Small intestine (tissue), 7 donors: ENCODE results near the gene MARCHF11. TPM values are rescaled to one million over a fixed set of nuclear protein-coding genes. Genes with fewer than 3 reads are reported as not detected.

Experiments used
- DNase-seq, 2 donors: peaks; one replicate each; pipeline versions ENCODE4 v3.0.0 to v3.0.0-alpha.2; 2013
- FAIRE-seq: peaks from 2 replicates; lab custom pipeline; 2012; peaks lifted over from hg19 to GRCh38; lab: Jason Lieb, UNC
- H3K27ac ChIP-seq, 3 donors: one replicate each; pipeline ENCODE4 v1.5.1; 2013; ENCODE audit warnings: low read length in 2 of 3, mild to moderate bottlenecking in 2 of 3, control low read depth in 1 of 3, inconsistent platforms in 1 of 3, low read depth in 1 of 3, moderate library complexity in 1 of 3
- H3K27me3 ChIP-seq, 3 donors: one replicate each; pipeline ENCODE4 v1.6.1; 2013; ENCODE audit warnings: low read length in 3 of 3, inconsistent platforms in 1 of 3; ENCODE audit not compliant: control insufficient read depth in 3 of 3, insufficient read depth in 3 of 3
- H3K36me3 ChIP-seq, 3 donors: one replicate each; pipeline ENCODE4 v1.6.1; 2013; ENCODE audit warnings: low read length in 3 of 3, inconsistent platforms in 1 of 3, low read depth in 1 of 3, mild to moderate bottlenecking in 1 of 3, moderate library complexity in 1 of 3; ENCODE audit not compliant: control insufficient read depth in 3 of 3, insufficient read depth in 2 of 3
- H3K4me1 ChIP-seq, 3 donors: one replicate each; pipeline ENCODE4 v1.6.1; 2013; ENCODE audit warnings: low read length in 2 of 3, inconsistent platforms in 1 of 3, low read depth in 1 of 3, mild to moderate bottlenecking in 1 of 3, moderate library complexity in 1 of 3; ENCODE audit not compliant: control insufficient read depth in 3 of 3, insufficient read depth in 2 of 3
- H3K4me3 ChIP-seq, 3 donors: one replicate each; pipeline ENCODE4 v1.5.1; 2013; ENCODE audit warnings: low read length in 3 of 3, control low read depth in 1 of 3, inconsistent platforms in 1 of 3, low read depth in 1 of 3, mild to moderate bottlenecking in 1 of 3, moderate library complexity in 1 of 3
- H3K9me3 ChIP-seq, 2 donors: one replicate each; pipeline ENCODE4 v1.6.1; 2013; ENCODE audit warnings: low read depth in 1 of 2, low read length in 1 of 2; ENCODE audit not compliant: control insufficient read depth in 2 of 2, insufficient read depth in 1 of 2
- WGBS, 3 donors: extraction: QIAGEN DNeasy Blood & Tissue Kit; methylation state at CpG; one replicate each; pipeline ENCODE4 v1.1.7; 2013; 5-methylcytosine and 5-hydroxymethylcytosine counted together
- polyA plus RNA-seq, 4 donors: library from polyadenylated mRNA; stranded (reverse) in 3 of 4; unstranded in 1 of 4; fragments of 200-250 nt in 3 of 4; fragments of 120-200 nt in 1 of 4; gene quantifications; one replicate each; pipeline versions ENCODE4 v1.2.1 to v1.2.3, GENCODE V29; 2013
- donor health status: healthy with polysubstance abuse.
- donor health status: control.
- donor health status: control.
- donor health status: Bipolar disorder and iron deficiency.
- donor health status: healthy.

Gene MARCHF11
- polyA plus RNA-seq, 4 donors: 0.06 to 0.13 TPM; not detected in 2

- Histone ChIP-seq H3K4me1 (no peaks in the 10 kb centered on the region), H3K27me3 (no peaks in the 10 kb centered on the region), H3K4me3 (no peak overlapping the region), H3K36me3 (no peaks in the 10 kb centered on the region), H3K27ac (no peak overlapping the region), H3K9me3 (no peaks in the 10 kb centered on the region)
- 90 to 94% (median 90%) methylated on average over 4 of the region's 4 CpGs for WGBS, 3 donors
- FAIRE-seq: no peak
- DNase-seq: no peak
Observed at GRCh38 chr5:16033187-16033925, 146.2 kb downstream of the MARCHF11 start.

GRCh38 chr5:16028708-16029107 lies 150.9 kb downstream of the MARCHF11 start:
- 62 to 76% (median 67%) methylated on average over 3 of the region's 3 CpGs for WGBS, 3 donors

GRCh38 chr5:16025681-16026080 lies 153.9 kb downstream of the MARCHF11 start:
- Histone ChIP-seq H3K4me3 (no peak overlapping the region), H3K36me3 (no peaks in the 10 kb centered on the region), H3K27ac (no peak overlapping the region), H3K27me3 (no peaks in the 10 kb centered on the region), H3K4me1 (no peaks in the 10 kb centered on the region), H3K9me3 (peaks cover 0 to 2% of the 10 kb centered on the region in 2 donors)
- DNase-seq (no peak), FAIRE-seq (no peak)

More at GRCh38 chr5:16028708-16029107, 150.9 kb downstream of the MARCHF11 start:
- no peaks in the 10 kb centered on the region for H3K9me3 ChIP-seq
- no peaks in the 10 kb centered on the region for H3K27me3 ChIP-seq
- DNase-seq (no peak), FAIRE-seq (no peak)
- no peaks in the 10 kb centered on the region for H3K4me1 ChIP-seq
- no peak overlapping the region for H3K4me3 ChIP-seq
- no peak overlapping the region for H3K27ac ChIP-seq
- H3K36me3 ChIP-seq: no peaks in the 10 kb centered on the region

DNA sequence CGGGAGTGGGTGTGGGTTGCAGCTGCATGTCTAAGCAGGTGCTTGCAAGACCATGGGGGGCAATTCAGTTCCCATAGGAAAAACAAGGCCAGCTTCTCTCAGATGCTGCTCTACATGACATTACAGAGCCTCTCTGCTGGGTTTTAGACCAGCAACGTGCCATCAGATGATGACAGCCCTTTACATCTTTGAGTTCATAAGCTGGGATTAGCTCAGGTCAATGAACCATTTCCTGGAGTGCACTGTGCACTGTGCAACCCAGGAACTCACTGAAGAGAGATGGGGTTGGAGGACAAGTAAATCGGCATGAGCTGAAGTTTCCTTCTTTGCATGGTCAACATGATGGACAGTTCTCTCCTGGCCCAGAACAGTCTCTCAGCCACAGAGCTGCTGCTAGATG lies 160.6 kb downstream of the MARCHF11 start:
- Histone ChIP-seq H3K36me3 (no peaks in the 10 kb centered on the region), H3K27me3 (no peaks in the 10 kb centered on the region), H3K9me3 (peaks cover 3% of the 10 kb centered on the region in 2 donors), H3K4me1 (no peaks in the 10 kb centered on the region), H3K27ac (no peak overlapping the region), H3K4me3 (no peak overlapping the region)
- no peak for FAIRE-seq
- DNase-seq: no peak
- WGBS, 3 donors: 57 to 61% (median 61%) methylated on average over 3 of the region's 3 CpGs

DNA sequence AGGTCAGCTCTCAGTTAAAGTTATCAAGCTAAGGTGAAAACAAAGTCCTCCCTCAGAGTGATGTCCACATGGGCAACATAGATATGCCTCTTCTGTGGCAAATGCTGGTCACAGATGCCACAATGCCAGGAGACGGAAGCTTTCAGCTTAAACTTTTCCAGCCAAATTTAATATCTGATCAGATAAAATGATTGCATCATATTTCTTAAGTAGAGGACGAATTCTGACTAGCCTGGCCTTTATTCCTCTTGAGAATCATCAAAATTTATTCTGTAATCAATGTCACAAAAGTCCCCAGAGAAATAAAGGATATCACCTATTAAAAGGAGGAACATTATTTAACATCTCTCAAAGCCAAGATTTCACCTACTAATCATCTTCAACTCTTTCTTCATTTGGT lies 161.9 kb downstream of the MARCHF11 start:
- FAIRE-seq: no peak

More for the DNA sequence above, 161.9 kb downstream of the MARCHF11 start:
- Histone ChIP-seq H3K9me3 (peaks cover 3% of the 10 kb centered on the region in 2 donors), H3K27ac (no peak overlapping the region), H3K4me1 (no peaks in the 10 kb centered on the region), H3K36me3 (no peaks in the 10 kb centered on the region), H3K4me3 (no peak overlapping the region), H3K27me3 (no peaks in the 10 kb centered on the region)
- no peak for DNase-seq
- WGBS, 3 donors: 49 to 68% (median 59%) methylated on average over 2 of the region's 2 CpGs
